LNCaP clone FGC (cell line): ENCODE data around the gene PSME4.

Experiments used
- DNase-seq: peaks from one replicate; pipeline ENCODE4 v3.0.0-alpha.2; 2011; ENCODE audit warnings: low read depth
- H3K4me3 ChIP-seq: 2 replicates; pipeline ENCODE4 v1.5.1; 2011; ENCODE audit warnings: mild to moderate bottlenecking, low read depth, low read length, control low read depth
- CTCF ChIP-seq: IDR thresholded peaks from 2 replicates; pipeline ENCODE4 v1.5.1; 2012; ENCODE audit warnings: mild to moderate bottlenecking; ENCODE audit not compliant: control insufficient read depth, insufficient read depth; ENCODE audit errors: extremely low read depth

Gene PSME4

GRCh38 chr2:53874401-53874950 lies 96.3 kb downstream of the PSME4 start:
- no peak overlapping the region for H3K4me3 ChIP-seq
- DNase-seq, result peak; percentile 49
- no peak for TF ChIP-seq CTCF

GRCh38 chr2:53867773-53868172 lies 103.0 kb downstream of the PSME4 start:
- no peak for DNase-seq
- TF ChIP-seq CTCF, result no peak
- no peak overlapping the region for H3K4me3 ChIP-seq

GRCh38 chr2:53867169-53867568 lies 103.6 kb downstream of the PSME4 start:
- no peak for DNase-seq
- no peak overlapping the region for H3K4me3 ChIP-seq
- TF ChIP-seq CTCF, result no peak

GRCh38 chr2:53865962-53866361 lies 104.8 kb downstream of the PSME4 start:
- no peak overlapping the region for H3K4me3 ChIP-seq
- no peak for DNase-seq
- no peak for TF ChIP-seq CTCF

- TF ChIP-seq CTCF, result no peak
- no peak overlapping the region for H3K4me3 ChIP-seq
- no peak for DNase-seq
Measured at GRCh38 chr2:53865264-53865663, 105.5 kb downstream of the PSME4 start.

- no peak for DNase-seq
- H3K4me3 ChIP-seq, result no peak overlapping the region
- no peak for TF ChIP-seq CTCF
Measured at GRCh38 chr2:53863538-53864227, 107.1 kb downstream of the PSME4 start.

- DNase-seq, result no peak
- no peak overlapping the region for H3K4me3 ChIP-seq
- no peak for TF ChIP-seq CTCF
Measured at GRCh38 chr2:53861824-53862223, 109.0 kb downstream of the PSME4 start.
